KOPT-K1 (cell line): Measurements from ENCODE around the gene NCLN.
"Not testable (repeated sequence)": the region's sequence is repeated elsewhere in the genome, so short reads cannot be mapped to it uniquely, and the experiment has no call there.

Experiments
- H3K27ac ChIP-seq: fragments of 200-600 bp; sonication (generic); 2 replicates; pipeline ENCODE4 v1.5.1; 2016; ENCODE audit warnings: antibody characterized with exemption, mild to moderate bottlenecking, low read depth, low read length; ENCODE audit not compliant: poor library complexity, severe bottlenecking
- H3K36me3 ChIP-seq: fragments of 200-600 bp; sonication (generic); 2 replicates; pipeline ENCODE4 v1.5.1; 2017; ENCODE audit warnings: antibody characterized with exemption, mild to moderate bottlenecking, low read length, moderate library complexity; ENCODE audit not compliant: insufficient read depth
- H3K9me3 ChIP-seq: fragments of 200-600 bp; sonication (generic); 2 replicates; pipeline ENCODE4 v1.5.1; 2017; ENCODE audit warnings: antibody characterized with exemption, low read length, mild to moderate bottlenecking; ENCODE audit not compliant: insufficient read depth, poor library complexity, severe bottlenecking

The NCLN gene

DNA sequence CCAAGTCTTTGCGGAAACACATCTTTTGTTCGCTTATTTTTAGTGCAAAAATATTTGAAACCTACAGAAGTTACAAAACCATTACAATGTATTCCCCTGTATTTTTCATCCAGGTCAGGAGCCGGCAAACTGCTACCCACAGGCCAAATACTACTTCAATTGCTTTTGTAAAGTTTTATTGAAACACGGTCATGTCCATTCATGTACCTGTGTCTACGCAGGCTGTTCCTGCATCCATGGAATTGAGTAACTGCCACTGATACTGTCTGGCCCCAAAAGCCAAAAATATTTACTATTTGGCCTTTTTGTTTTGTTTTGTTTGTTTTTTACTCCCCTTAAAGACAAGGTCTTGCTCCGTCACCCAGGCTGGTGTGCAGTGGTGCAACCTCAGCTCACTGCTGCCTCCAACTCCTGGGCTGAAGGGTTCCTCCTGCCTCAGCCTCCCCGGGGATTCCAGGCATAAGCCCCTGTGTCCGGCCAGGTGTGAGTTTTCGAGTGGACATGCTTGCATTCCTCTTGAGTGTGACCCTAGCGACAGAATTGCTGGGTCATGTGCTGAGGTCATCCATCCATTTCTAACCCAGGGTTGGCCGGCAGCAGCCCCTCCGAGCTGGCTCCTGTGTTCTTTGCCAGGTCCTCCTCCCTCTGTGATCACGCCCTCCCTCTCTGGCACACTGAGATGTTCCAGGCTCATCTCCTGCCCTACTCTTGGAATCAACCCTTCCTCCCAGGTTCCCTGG lies 18.0 kb upstream of the NCLN start:
- peaks cover 87% of the 10 kb centered on the region for H3K36me3 ChIP-seq
- H3K9me3 ChIP-seq: no peaks in the 10 kb centered on the region
- H3K27ac ChIP-seq: peak overlapping the region; percentile 22

GRCh38 chr19:3171894-3172672 lies 13.6 kb upstream of the NCLN start:
- H3K9me3 ChIP-seq: no peaks in the 10 kb centered on the region
- H3K36me3 ChIP-seq: peaks cover 47% of the 10 kb centered on the region
- no peak overlapping the region for H3K27ac ChIP-seq

- peaks cover 41% of the 10 kb centered on the region for H3K36me3 ChIP-seq
- H3K27ac ChIP-seq, H3K9me3 ChIP-seq: not testable (repeated sequence)
Observed at GRCh38 chr19:3172673-3173000, 13.1 kb upstream of the NCLN start.

GRCh38 chr19:3175781-3176714 lies 9.7 kb upstream of the NCLN start:
- Histone ChIP-seq H3K9me3 (no peaks in the 10 kb centered on the region), H3K36me3 (peaks cover 20% of the 10 kb centered on the region; the same call in 1 of the 2 replicates), H3K27ac (peak overlapping the region; percentile 3)

GRCh38 chr19:3176715-3177501 lies 8.8 kb upstream of the NCLN start:
- Histone ChIP-seq H3K36me3 (peaks cover 13% of the 10 kb centered on the region), H3K9me3 (no peaks in the 10 kb centered on the region), H3K27ac (peak overlapping the region; percentile 3)

DNA sequence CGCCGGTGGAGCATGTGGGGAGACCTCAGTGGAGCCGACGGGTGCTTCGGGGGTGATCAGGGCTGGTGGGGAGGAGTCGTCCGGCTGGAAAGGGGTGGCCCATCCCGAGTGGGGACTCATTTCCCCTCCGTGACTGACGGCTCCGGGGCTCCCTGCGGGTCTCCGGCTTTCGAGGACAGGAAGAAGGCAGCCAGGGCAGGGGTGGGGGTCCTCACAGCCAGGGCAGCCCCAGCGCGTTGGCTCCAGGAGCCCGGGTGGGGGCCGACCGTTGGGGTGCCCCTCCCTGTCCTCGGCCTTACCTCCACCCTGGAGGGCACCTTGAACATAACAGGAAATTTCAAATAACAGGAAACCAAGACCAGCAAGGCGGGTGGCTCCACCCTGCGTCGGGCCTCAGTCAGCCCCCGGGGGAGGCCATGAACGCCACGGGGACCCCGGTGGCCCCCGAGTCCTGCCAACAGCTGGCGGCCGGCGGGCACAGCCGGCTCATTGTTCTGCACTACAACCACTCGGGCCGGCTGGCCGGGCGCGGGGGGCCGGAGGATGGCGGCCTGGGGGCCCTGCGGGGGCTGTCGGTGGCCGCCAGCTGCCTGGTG lies 7.3 kb upstream of the NCLN start, which contains the start of gene S1PR4:
S1PR4 (plus strand) TSS at position 393 of the 596 bp plus-strand sequence; CDS start at position 417, 24 bp downstream.
- Histone ChIP-seq H3K36me3 (peaks cover 5% of the 10 kb centered on the region), H3K9me3 (no peaks in the 10 kb centered on the region), H3K27ac (peak within 1 kb of the TSS; percentile 100)

DNA sequence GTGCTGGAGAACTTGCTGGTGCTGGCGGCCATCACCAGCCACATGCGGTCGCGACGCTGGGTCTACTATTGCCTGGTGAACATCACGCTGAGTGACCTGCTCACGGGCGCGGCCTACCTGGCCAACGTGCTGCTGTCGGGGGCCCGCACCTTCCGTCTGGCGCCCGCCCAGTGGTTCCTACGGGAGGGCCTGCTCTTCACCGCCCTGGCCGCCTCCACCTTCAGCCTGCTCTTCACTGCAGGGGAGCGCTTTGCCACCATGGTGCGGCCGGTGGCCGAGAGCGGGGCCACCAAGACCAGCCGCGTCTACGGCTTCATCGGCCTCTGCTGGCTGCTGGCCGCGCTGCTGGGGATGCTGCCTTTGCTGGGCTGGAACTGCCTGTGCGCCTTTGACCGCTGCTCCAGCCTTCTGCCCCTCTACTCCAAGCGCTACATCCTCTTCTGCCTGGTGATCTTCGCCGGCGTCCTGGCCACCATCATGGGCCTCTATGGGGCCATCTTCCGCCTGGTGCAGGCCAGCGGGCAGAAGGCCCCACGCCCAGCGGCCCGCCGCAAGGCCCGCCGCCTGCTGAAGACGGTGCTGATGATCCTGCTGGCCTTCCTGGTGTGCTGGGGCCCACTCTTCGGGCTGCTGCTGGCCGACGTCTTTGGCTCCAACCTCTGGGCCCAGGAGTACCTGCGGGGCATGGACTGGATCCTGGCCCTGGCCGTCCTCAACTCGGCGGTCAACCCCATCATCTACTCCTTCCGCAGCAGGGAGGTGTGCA lies 6.6 kb upstream of the NCLN start:
- Histone ChIP-seq H3K36me3 (peaks cover 10% of the 10 kb centered on the region), H3K9me3 (no peaks in the 10 kb centered on the region), H3K27ac (peak overlapping the region; percentile 100)

- no peaks in the 10 kb centered on the region for H3K9me3 ChIP-seq
- peak overlapping the region; percentile 100 for H3K27ac ChIP-seq
- H3K36me3 ChIP-seq: peaks cover 15% of the 10 kb centered on the region
Observed at GRCh38 chr19:3179739-3180293, 5.9 kb upstream of the NCLN start.

- Histone ChIP-seq H3K36me3 (peaks cover 25% of the 10 kb centered on the region), H3K9me3 (no peaks in the 10 kb centered on the region), H3K27ac (peak overlapping the region; percentile 7)
Observed at GRCh38 chr19:3183721-3184641, 1.7 kb upstream of the NCLN start.

GRCh38 chr19:3184847-3185460 lies 776 bp upstream of the NCLN start:
- peak overlapping the region; percentile 81 for H3K27ac ChIP-seq
- peaks cover 34% of the 10 kb centered on the region for H3K36me3 ChIP-seq
- no peaks in the 10 kb centered on the region for H3K9me3 ChIP-seq

DNA sequence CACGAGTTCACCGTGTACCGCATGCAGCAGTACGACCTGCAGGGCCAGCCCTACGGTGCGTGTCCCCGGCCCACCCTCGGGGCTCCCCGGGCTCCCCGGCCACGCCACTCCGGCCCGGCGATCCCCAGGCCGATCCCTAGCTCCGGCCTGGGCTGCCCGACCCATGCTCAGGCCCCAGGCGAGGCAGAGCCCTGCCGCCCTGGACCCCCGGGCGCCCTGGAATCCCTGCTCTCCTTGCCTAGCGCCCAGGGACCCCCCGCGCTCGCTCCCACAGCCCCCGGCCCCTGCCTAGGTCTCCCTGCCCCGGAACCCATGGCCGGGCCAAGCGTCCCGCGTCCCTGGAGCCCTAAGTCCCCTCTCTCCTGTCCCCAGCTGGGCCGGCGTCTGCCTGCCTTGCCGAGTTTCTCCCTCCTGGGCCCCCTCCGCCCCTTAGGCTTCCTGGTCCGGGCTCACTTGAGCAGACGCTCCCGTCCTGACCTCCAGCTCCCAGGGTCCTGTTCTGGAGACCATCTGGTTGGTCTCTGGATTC lies 494 bp downstream of the NCLN start:
- Histone ChIP-seq H3K27ac (peak overlapping the region; percentile 81), H3K9me3 (no peaks in the 10 kb centered on the region), H3K36me3 (peaks cover 42% of the 10 kb centered on the region)
